HG03439 (cell line): ENCODE data around the gene CTSD.

Experiments
- ATAC-seq: cut with Tn5 transposase; IDR thresholded peaks from one replicate; pipeline ENCODE4 v1.9.1; 2021; ENCODE audit warnings: mild to moderate bottlenecking, moderate library complexity; ENCODE audit not compliant: unreplicated experiment

Gene CTSD

GRCh38 chr11:1746511-1746931, 17.2 kb downstream of the CTSD start:
- no peak for ATAC-seq

- ATAC-seq: no peak
Observed at GRCh38 chr11:1745701-1746320, 17.9 kb downstream of the CTSD start.

GRCh38 chr11:1744891-1745700, 18.6 kb downstream of the CTSD start:
- ATAC-seq: no peak

- no peak for ATAC-seq
Observed at GRCh38 chr11:1744137-1744886, 19.4 kb downstream of the CTSD start.

- ATAC-seq: no peak
Observed at GRCh38 chr11:1743585-1744136, 20.1 kb downstream of the CTSD start.

GRCh38 chr11:1742869-1743584, 20.7 kb downstream of the CTSD start:
- no peak for ATAC-seq

GRCh38 chr11:1742371-1742770, 21.4 kb downstream of the CTSD start:
- no peak for ATAC-seq

- no peak for ATAC-seq
Observed at GRCh38 chr11:1741741-1742140, 22.0 kb downstream of the CTSD start.

GRCh38 chr11:1740786-1741530, 22.8 kb downstream of the CTSD start:
- ATAC-seq: no peak

- ATAC-seq: no peak
Observed at GRCh38 chr11:1739576-1739975, 24.2 kb downstream of the CTSD start.

- ATAC-seq: no peak
Observed at GRCh38 chr11:1738380-1738779, 25.3 kb downstream of the CTSD start.

- ATAC-seq: no peak
Observed at GRCh38 chr11:1737080-1737757, 26.5 kb downstream of the CTSD start.

GRCh38 chr11:1736447-1736992, 27.2 kb downstream of the CTSD start:
- ATAC-seq: no peak

GRCh38 chr11:1735271-1735670, 28.5 kb downstream of the CTSD start:
- ATAC-seq: no peak

- ATAC-seq: no peak
Observed at GRCh38 chr11:1734641-1735081, 29.1 kb downstream of the CTSD start.

GRCh38 chr11:1733716-1734640, 29.7 kb downstream of the CTSD start:
- no peak for ATAC-seq

- no peak for ATAC-seq
Observed at GRCh38 chr11:1733009-1733715, 30.6 kb downstream of the CTSD start.
